Keratinocyte (primary cell): ENCODE results near the gene NAT10. TPM values are rescaled to one million over a fixed set of nuclear protein-coding genes. Genes with fewer than 3 reads are reported as not detected.

Experiments used
- DNase-seq: peaks from one replicate; pipeline ENCODE4 v3.0.0-alpha.2; 2011; ENCODE audit warnings: low read depth, missing footprints, low spot score
- FAIRE-seq: peaks from 2 replicates; lab custom pipeline; 2011; peaks lifted over from hg19 to GRCh38; lab: Jason Lieb, UNC
- H2AFZ ChIP-seq: 2 replicates; pipeline ENCODE4 v1.6.0; 2012; ENCODE audit warnings: low read length, control low read depth, inconsistent platforms; ENCODE audit not compliant: control insufficient read depth
- H3K27ac ChIP-seq: 2 replicates; pipeline ENCODE4 v1.5.1; 2011; ENCODE audit warnings: low read length; ENCODE audit not compliant: control insufficient read depth, insufficient read depth
- H3K27me3 ChIP-seq: 3 replicates; pipeline ENCODE4 v1.6.0; 2011; ENCODE audit warnings: low read length; ENCODE audit not compliant: control insufficient read depth, insufficient read depth; ENCODE audit errors: extremely low read depth
- H3K36me3 ChIP-seq, 2 experiments: 2 replicates in 1 of 2; 3 replicates in 1 of 2; pipeline ENCODE4 v1.5.1; 2011; ENCODE audit warnings: low read length in 2 of 2, mild to moderate bottlenecking in 1 of 2; ENCODE audit not compliant: control insufficient read depth in 2 of 2, insufficient read depth in 2 of 2; ENCODE audit errors: extremely low read depth in 1 of 2
- H3K4me1 ChIP-seq: 3 replicates; pipeline ENCODE4 v1.5.1; 2011; ENCODE audit warnings: low read length; ENCODE audit not compliant: control insufficient read depth, insufficient read depth; ENCODE audit errors: extremely low read depth
- H3K4me2 ChIP-seq: 3 replicates; pipeline ENCODE4 v1.6.0; 2011; ENCODE audit warnings: low read depth, low read length; ENCODE audit not compliant: control insufficient read depth, insufficient read depth; ENCODE audit errors: extremely low read depth
- H3K4me3 ChIP-seq, 3 experiments: fragments of 200-600 bp in 1 of 3; sonication (generic) in 1 of 3; 2 replicates in 2 of 3; 3 replicates in 1 of 3; pipeline ENCODE4 v1.5.1; 2011 to 2016; ENCODE audit warnings: low read length in 3 of 3, mild to moderate bottlenecking in 3 of 3, control low read depth in 2 of 3, inconsistent platforms in 1 of 3, low read depth in 1 of 3, mixed read lengths in 1 of 3, mixed run types in 1 of 3, moderate library complexity in 1 of 3; ENCODE audit not compliant: control insufficient read depth in 2 of 3, insufficient read depth in 2 of 3; ENCODE audit errors: extremely low read depth in 1 of 3
- H3K79me2 ChIP-seq: 2 replicates; pipeline ENCODE4 v1.6.0; 2012; ENCODE audit warnings: low read length; ENCODE audit not compliant: control insufficient read depth, insufficient read depth
- H3K9ac ChIP-seq: 3 replicates; pipeline ENCODE4 v1.6.0; 2011; ENCODE audit warnings: low read length; ENCODE audit not compliant: control insufficient read depth, insufficient read depth; ENCODE audit errors: extremely low read depth
- H3K9me1 ChIP-seq: 3 replicates; pipeline ENCODE4 v1.6.0; 2011; ENCODE audit warnings: low read length; ENCODE audit not compliant: control insufficient read depth, insufficient read depth; ENCODE audit errors: extremely low read depth
- H3K9me3 ChIP-seq: 2 replicates; pipeline ENCODE4 v1.5.1; 2012; ENCODE audit warnings: low read depth, low read length; ENCODE audit not compliant: control insufficient read depth
- H4K20me1 ChIP-seq: 3 replicates; pipeline ENCODE4 v1.6.0; 2011; ENCODE audit warnings: low read length; ENCODE audit not compliant: control insufficient read depth, insufficient read depth; ENCODE audit errors: extremely low read depth
- EZH2 ChIP-seq: IDR thresholded peaks from one replicate; pipeline ENCODE4 v1.6.1; 2012; ENCODE audit warnings: inconsistent platforms, mild to moderate bottlenecking, low read length, moderate library complexity
- dilution Hi-C: fragments of 300-500 bp; cut with MboI; formaldehyde crosslinking; loops from one replicate; pipeline ENCODE4 v1.7.0; 2020; ENCODE audit warnings: low sequenced_read_pairs; ENCODE audit not compliant: extremely low pct_ligation_motif_present
- polyA plus RNA-seq, 5 experiments: library from polyadenylated mRNA; depleted of rRNA in 3 of 5; stranded (reverse) in 3 of 5; stranded (forward) in 1 of 5; unstranded in 1 of 5; fragments of >200 nt; gene quantifications; 1 replicate in 1 of 5; 2 replicates in 3 of 5; 3 replicates in 1 of 5; pipeline versions ENCODE4 v1.2.1 to v1.2.3, GENCODE V29; 2011 to 2012; ENCODE audit warnings: missing spikeins in 2 of 5, low read depth in 1 of 5, low replicate concordance in 1 of 5
- TF ChIP-seq, protein P1 (sequence below), 3 experiments: IDR thresholded peaks in 1 of 3; conservative IDR thresholded peaks in 1 of 3; optimal IDR thresholded peaks in 1 of 3; 2 replicates in 2 of 3; 3 replicates in 1 of 3; pipeline versions ENCODE3 to v1.5.1; 2011; ENCODE audit warnings: low read length in 3 of 3, mild to moderate bottlenecking in 3 of 3, moderate library complexity in 2 of 3, control low read depth in 1 of 3, inconsistent platforms in 1 of 3; ENCODE audit not compliant: insufficient read depth in 2 of 3; ENCODE audit errors: extremely low read depth in 1 of 3

The NAT10 gene
- polyA plus RNA-seq, 1 donor (not counting 4 experiments of a cell fraction or from before 2014, with no cell fraction given): 44.0 TPM

GRCh38 chr11:34114014-34114413 is 8.6 kb downstream of the NAT10 start:
- DNase-seq (no peak), FAIRE-seq (no peak)
- dilution Hi-C loops: no loop called here
- no peak overlapping the region for H3K9ac ChIP-seq
- no peaks in the 10 kb centered on the region for H3K9me1 ChIP-seq
- no peak overlapping the region for H2AFZ ChIP-seq
- H3K36me3 ChIP-seq: peaks cover 49 to 60% of the 10 kb centered on the region in 2 experiments
- no peak overlapping the region for H3K27ac ChIP-seq
- no peak overlapping the region for H3K4me2 ChIP-seq
- no peaks in the 10 kb centered on the region for H3K4me1 ChIP-seq
- H3K4me3 ChIP-seq: no peak overlapping the region
- H3K27me3 ChIP-seq: no peaks in the 10 kb centered on the region
- H3K79me2 ChIP-seq: peaks cover 3% of the 10 kb centered on the region
- no peaks in the 10 kb centered on the region for H4K20me1 ChIP-seq
- TF ChIP-seq EZH2: no peak
- TF ChIP-seq, protein P1, sequence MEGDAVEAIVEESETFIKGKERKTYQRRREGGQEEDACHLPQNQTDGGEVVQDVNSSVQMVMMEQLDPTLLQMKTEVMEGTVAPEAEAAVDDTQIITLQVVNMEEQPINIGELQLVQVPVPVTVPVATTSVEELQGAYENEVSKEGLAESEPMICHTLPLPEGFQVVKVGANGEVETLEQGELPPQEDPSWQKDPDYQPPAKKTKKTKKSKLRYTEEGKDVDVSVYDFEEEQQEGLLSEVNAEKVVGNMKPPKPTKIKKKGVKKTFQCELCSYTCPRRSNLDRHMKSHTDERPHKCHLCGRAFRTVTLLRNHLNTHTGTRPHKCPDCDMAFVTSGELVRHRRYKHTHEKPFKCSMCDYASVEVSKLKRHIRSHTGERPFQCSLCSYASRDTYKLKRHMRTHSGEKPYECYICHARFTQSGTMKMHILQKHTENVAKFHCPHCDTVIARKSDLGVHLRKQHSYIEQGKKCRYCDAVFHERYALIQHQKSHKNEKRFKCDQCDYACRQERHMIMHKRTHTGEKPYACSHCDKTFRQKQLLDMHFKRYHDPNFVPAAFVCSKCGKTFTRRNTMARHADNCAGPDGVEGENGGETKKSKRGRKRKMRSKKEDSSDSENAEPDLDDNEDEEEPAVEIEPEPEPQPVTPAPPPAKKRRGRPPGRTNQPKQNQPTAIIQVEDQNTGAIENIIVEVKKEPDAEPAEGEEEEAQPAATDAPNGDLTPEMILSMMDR (optimal IDR thresholded peaks at IDR 0.05 in 1 of 3, IDR thresholded peaks at IDR 0.05 in 1 of 3, conservative IDR thresholded peaks at IDR 0.05 in 1 of 3; ENCODE audit: extremely low read depth in 1 of 3, insufficient read depth in 2 of 3, low read length in 3 of 3): no peak
- no peaks in the 10 kb centered on the region for H3K9me3 ChIP-seq

GRCh38 chr11:34114471-34114870 is 9.0 kb downstream of the NAT10 start:
- no peaks in the 10 kb centered on the region for H3K4me1 ChIP-seq
- FAIRE-seq (no peak), DNase-seq (no peak)
- no peaks in the 10 kb centered on the region for H4K20me1 ChIP-seq
- no peak overlapping the region for H3K27ac ChIP-seq
- H3K27me3 ChIP-seq: no peaks in the 10 kb centered on the region
- H3K9me1 ChIP-seq: no peaks in the 10 kb centered on the region
- no peak overlapping the region for H3K4me2 ChIP-seq
- H2AFZ ChIP-seq: no peak overlapping the region
- H3K79me2 ChIP-seq: no peaks in the 10 kb centered on the region
- TF ChIP-seq, protein P1 (optimal IDR thresholded peaks at IDR 0.05 in 1 of 3, IDR thresholded peaks at IDR 0.05 in 1 of 3, conservative IDR thresholded peaks at IDR 0.05 in 1 of 3; ENCODE audit: extremely low read depth in 1 of 3, insufficient read depth in 2 of 3, low read length in 3 of 3): no peak
- no peak for TF ChIP-seq EZH2
- peaks cover 50 to 56% of the 10 kb centered on the region in 2 experiments for H3K36me3 ChIP-seq
- dilution Hi-C loops: no loop called here
- no peak overlapping the region for H3K9ac ChIP-seq
- no peak overlapping the region for H3K4me3 ChIP-seq
- H3K9me3 ChIP-seq: no peaks in the 10 kb centered on the region
